ENCODE data around the gene PLEKHG3. TPM values are rescaled to one million over a fixed set of nuclear protein-coding genes. Genes with fewer than 3 reads are reported as not detected.

Gene PLEKHG3
- 0.59 and 5.3 TPM in 2 replicates for total RNA-seq

GRCh38 chr14:64704143-64704742 is at the start of gene PLEKHG3:
Gene PLEKHG3 (plus strand): TSS chr14:64704424. CDS start chr14:64727632, 23,208 bp downstream.

Other genes starting within 250 kb of the PLEKHG3 start
- 3.6 and 10.7 TPM in 2 replicates for gene AKAP5, start 238.9 kb upstream of the PLEKHG3 start, total RNA-seq
- 5.6 and 7.5 TPM in 2 replicates for gene ZBTB25, start 200.6 kb upstream of the PLEKHG3 start, total RNA-seq
- 66.8 and 70.3 TPM in 2 replicates for gene ZBTB1, start 199.7 kb upstream of the PLEKHG3 start, total RNA-seq
- 15.3 and 33.0 TPM in 2 replicates for gene HSPA2, start 163.7 kb upstream of the PLEKHG3 start, total RNA-seq
- gene PPP1R36, start 154.5 kb upstream of the PLEKHG3 start, total RNA-seq, result 1.0 and 1.8 TPM in 2 replicates
- gene SPTB, start 175.5 kb downstream of the PLEKHG3 start, total RNA-seq, result 0.05 TPM in 1 of 2 replicates, not detected in the other
- 54.9 and 57.9 TPM in 2 replicates for gene CHURC1, start 210.0 kb downstream of the PLEKHG3 start, total RNA-seq
- gene GPX2, start 238.3 kb downstream of the PLEKHG3 start, total RNA-seq, result not detected in 2 replicates

Data from smooth muscle cell of the umbilical artery (primary cell).